ENCODE measurements around the gene LY86.

GRCh38 chr6:6565488-6565887 lies 23.0 kb upstream of the LY86 start:
- TF ChIP-seq EZH2phosphoT487 (IDR thresholded peaks at IDR 0.05; ENCODE audit: borderline replicate concordance, low read depth) (no peak), RFX5 (IDR thresholded peaks at IDR 0.05; ENCODE audit: low read length) (no peak), EP300 (IDR thresholded peaks at IDR 0.05; ENCODE audit: borderline replicate concordance in 1 of 2, low read depth in 1 of 2, low read length in 1 of 2) (no peak), PBX3 (IDR thresholded peaks at IDR 0.05) (no peak)
- TF ChIP-seq, protein P1, sequence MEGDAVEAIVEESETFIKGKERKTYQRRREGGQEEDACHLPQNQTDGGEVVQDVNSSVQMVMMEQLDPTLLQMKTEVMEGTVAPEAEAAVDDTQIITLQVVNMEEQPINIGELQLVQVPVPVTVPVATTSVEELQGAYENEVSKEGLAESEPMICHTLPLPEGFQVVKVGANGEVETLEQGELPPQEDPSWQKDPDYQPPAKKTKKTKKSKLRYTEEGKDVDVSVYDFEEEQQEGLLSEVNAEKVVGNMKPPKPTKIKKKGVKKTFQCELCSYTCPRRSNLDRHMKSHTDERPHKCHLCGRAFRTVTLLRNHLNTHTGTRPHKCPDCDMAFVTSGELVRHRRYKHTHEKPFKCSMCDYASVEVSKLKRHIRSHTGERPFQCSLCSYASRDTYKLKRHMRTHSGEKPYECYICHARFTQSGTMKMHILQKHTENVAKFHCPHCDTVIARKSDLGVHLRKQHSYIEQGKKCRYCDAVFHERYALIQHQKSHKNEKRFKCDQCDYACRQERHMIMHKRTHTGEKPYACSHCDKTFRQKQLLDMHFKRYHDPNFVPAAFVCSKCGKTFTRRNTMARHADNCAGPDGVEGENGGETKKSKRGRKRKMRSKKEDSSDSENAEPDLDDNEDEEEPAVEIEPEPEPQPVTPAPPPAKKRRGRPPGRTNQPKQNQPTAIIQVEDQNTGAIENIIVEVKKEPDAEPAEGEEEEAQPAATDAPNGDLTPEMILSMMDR (IDR thresholded peaks at IDR 0.05) = no peak
